Measurements from ENCODE around the gene FAM199X.
"Not testable (repeated sequence)": the region's sequence is repeated elsewhere in the genome, so short reads cannot be mapped to it uniquely, and the experiment has no call there.

The FAM199X gene

GRCh38 chrX:104205548-104205947 is 39.3 kb downstream of the FAM199X start:
- H3K27ac ChIP-seq (ENCODE audit: low read depth, low read length): no peak overlapping the region
- H3K27me3 ChIP-seq (ENCODE audit: control insufficient read depth, insufficient read depth, low read length): peaks cover 2% of the 10 kb centered on the region
- no peak overlapping the region for H3K4me3 ChIP-seq (ENCODE audit: low read length)
- H3K4me1 ChIP-seq (ENCODE audit: control insufficient read depth, insufficient read depth, low read length): no peaks in the 10 kb centered on the region
- H3K9ac ChIP-seq (ENCODE audit: low read length): no peak overlapping the region
- no peaks in the 10 kb centered on the region for H3K36me3 ChIP-seq (ENCODE audit: control insufficient read depth, insufficient read depth, low read length)

- H3K36me3 ChIP-seq (ENCODE audit: control insufficient read depth, insufficient read depth, low read length): no peaks in the 10 kb centered on the region
- H3K9ac ChIP-seq (ENCODE audit: low read length): no peak overlapping the region
- no peaks in the 10 kb centered on the region for H3K4me1 ChIP-seq (ENCODE audit: control insufficient read depth, insufficient read depth, low read length)
- no peak overlapping the region for H3K4me3 ChIP-seq (ENCODE audit: low read length)
- no peaks in the 10 kb centered on the region for H3K27me3 ChIP-seq (ENCODE audit: control insufficient read depth, insufficient read depth, low read length)
- no peak overlapping the region for H3K27ac ChIP-seq (ENCODE audit: low read depth, low read length)
Measured at GRCh38 chrX:104211187-104211586, 44.9 kb downstream of the FAM199X start.

- H3K27me3 ChIP-seq (ENCODE audit: control insufficient read depth, insufficient read depth, low read length); H3K4me3 ChIP-seq (ENCODE audit: low read length); H3K4me1 ChIP-seq (ENCODE audit: control insufficient read depth, insufficient read depth, low read length); H3K9ac ChIP-seq (ENCODE audit: low read length); H3K27ac ChIP-seq (ENCODE audit: low read depth, low read length); H3K36me3 ChIP-seq (ENCODE audit: control insufficient read depth, insufficient read depth, low read length): not testable (repeated sequence)
Measured at GRCh38 chrX:104230060-104230459, 63.8 kb downstream of the FAM199X start.
